Lung (tissue), 12 donors: ENCODE measurements around the gene POU2F2. TPM values are rescaled to one million over a fixed set of nuclear protein-coding genes. Genes with fewer than 3 reads are reported as not detected.

Experiments
- ATAC-seq: fragments of 200-7000 bp; cut with Tn5 transposase; one replicate; pipeline ENCODE4 v1.9.1; 2020; ENCODE audit warnings: moderate number of reproducible peaks; ENCODE audit not compliant: insufficient read depth, low FRiP score
- DNase-seq, 3 donors: peaks; one replicate each; pipeline ENCODE4 v3.0.0-alpha.2; 2013 to 2017
- H3K27ac ChIP-seq, 2 donors: one replicate each; pipeline ENCODE4 v1.5.1; 2013; ENCODE audit warnings: mild to moderate bottlenecking in 2 of 2, moderate library complexity in 2 of 2, control low read depth in 1 of 2, inconsistent platforms in 1 of 2, low read depth in 1 of 2, low read length in 1 of 2
- H3K27me3 ChIP-seq, 3 donors: one replicate each; pipeline ENCODE4 v1.5.1; 2013; ENCODE audit warnings: low read length in 2 of 3; ENCODE audit not compliant: control insufficient read depth in 3 of 3, insufficient read depth in 3 of 3
- H3K36me3 ChIP-seq, 4 donors: one replicate each; pipeline ENCODE4 v1.5.1; 2013; ENCODE audit warnings: low read length in 4 of 4, mild to moderate bottlenecking in 1 of 4, moderate library complexity in 1 of 4; ENCODE audit not compliant: control insufficient read depth in 4 of 4, insufficient read depth in 4 of 4
- H3K4me1 ChIP-seq, 5 donors: one replicate each; pipeline ENCODE4 v1.5.1; 2013; ENCODE audit warnings: low read length in 5 of 5, mild to moderate bottlenecking in 2 of 5, moderate library complexity in 1 of 5; ENCODE audit not compliant: control insufficient read depth in 5 of 5, insufficient read depth in 5 of 5
- H3K4me3 ChIP-seq: one replicate; pipeline ENCODE4 v1.5.1; 2013; ENCODE audit warnings: mild to moderate bottlenecking, control low read depth, moderate library complexity
- H3K9ac ChIP-seq, 2 donors: one replicate each; pipeline ENCODE4 v1.5.1; 2013; ENCODE audit warnings: low read length in 2 of 2, control low read depth in 1 of 2; ENCODE audit not compliant: insufficient read depth in 1 of 2
- H3K9me3 ChIP-seq, 4 donors: one replicate each; pipeline ENCODE4 v1.5.1; 2013; ENCODE audit warnings: low read length in 3 of 4, mild to moderate bottlenecking in 1 of 4, moderate library complexity in 1 of 4; ENCODE audit not compliant: control insufficient read depth in 4 of 4, insufficient read depth in 3 of 4
- CTCF ChIP-seq: IDR thresholded peaks from 2 replicates; pipeline ENCODE4 v1.5.1; 2012; ENCODE audit warnings: mild to moderate bottlenecking; ENCODE audit errors: control extremely low read depth, extremely low read depth
- WGBS, 2 donors: extraction: QIAGEN DNeasy Blood & Tissue Kit; methylation state at CpG; one replicate each; pipeline ENCODE4 v1.1.7; 2013; 5-methylcytosine and 5-hydroxymethylcytosine counted together
- polyA plus RNA-seq, 2 donors: library from polyadenylated mRNA; stranded (reverse); fragments of 200-250 nt; gene quantifications; one replicate each; pipeline ENCODE4 v1.2.1, GENCODE V29; 2013
- total RNA-seq, 2 donors: library from RNA; depleted of rRNA in 1 of 2; stranded (reverse); fragments of >200 nt in 1 of 2; gene quantifications; one replicate each; pipeline ENCODE4 v1.2.1, GENCODE V29; 2014 to 2021
- donor health status: control.
- donor health status: control.
- donor health status: Bipolar disorder and iron deficiency.
- donor health status: healthy.
- donor health status: DM: yes; HTN: yes; CAD: no.

The POU2F2 gene
- total and polyA plus RNA-seq, 4 donors, result 1.9 to 11.9 (median 5.4) TPM

- Histone ChIP-seq H3K9me3 (no peaks in the 10 kb centered on the region), H3K4me3 (no peak overlapping the region), H3K4me1 (no peaks in the 10 kb centered on the region), H3K36me3 (no peaks in the 10 kb centered on the region), H3K27ac (no peak overlapping the region), H3K9ac (no peak overlapping the region), H3K27me3 (peaks cover 0 to 11% (median 6%) of the 10 kb centered on the region in 3 donors)
- no peak for TF ChIP-seq CTCF
- DNase-seq (no peak), ATAC-seq (no peak)
- WGBS, 2 donors, result 94 to 96% methylated on average over 16 of the region's 16 CpGs
Observed at GRCh38 chr19:42062381-42062780, 69.9 kb downstream of the POU2F2 start.

GRCh38 chr19:42060117-42060516 is 72.1 kb downstream of the POU2F2 start:
- Histone ChIP-seq H3K4me3 (no peak overlapping the region), H3K36me3 (no peaks in the 10 kb centered on the region), H3K9me3 (no peaks in the 10 kb centered on the region), H3K27ac (no peak overlapping the region), H3K27me3 (no peaks in the 10 kb centered on the region), H3K4me1 (no peaks in the 10 kb centered on the region), H3K9ac (no peak overlapping the region)
- no peak for ATAC-seq
- TF ChIP-seq CTCF, result no peak
- WGBS, 2 donors, result 92 to 94% methylated on average over 3 of the region's 3 CpGs
- no peak for DNase-seq

- no peaks in the 10 kb centered on the region for H3K9me3 ChIP-seq
- H3K27ac ChIP-seq, result no peak overlapping the region
- ATAC-seq (no peak), DNase-seq (no peak)
- no peak overlapping the region for H3K9ac ChIP-seq
- 91 to 95% methylated on average over 13 of the region's 13 CpGs for WGBS, 2 donors
- TF ChIP-seq CTCF, result no peak
- H3K4me1 ChIP-seq, result no peaks in the 10 kb centered on the region
- no peaks in the 10 kb centered on the region for H3K27me3 ChIP-seq
- no peak overlapping the region for H3K4me3 ChIP-seq
- no peaks in the 10 kb centered on the region for H3K36me3 ChIP-seq
Observed at GRCh38 chr19:42059196-42059595, 73.0 kb downstream of the POU2F2 start.

- no peak for TF ChIP-seq CTCF
- no peak for DNase-seq
- Histone ChIP-seq H3K9ac (no peak overlapping the region), H3K27ac (no peak overlapping the region), H3K4me3 (no peak overlapping the region), H3K36me3 (no peaks in the 10 kb centered on the region), H3K9me3 (no peaks in the 10 kb centered on the region), H3K27me3 (no peaks in the 10 kb centered on the region), H3K4me1 (no peaks in the 10 kb centered on the region)
- no peak for ATAC-seq
- WGBS, 2 donors, result 74 to 85% methylated on average over 7 of the region's 7 CpGs
Observed at GRCh38 chr19:42057846-42058245, 74.4 kb downstream of the POU2F2 start.
